Mesothelial cell of epicardium (in vitro differentiated cells): ENCODE results near the gene CAPZB. TPM values are rescaled to one million over a fixed set of nuclear protein-coding genes. Genes with fewer than 3 reads are reported as not detected.
A peak's percentile ranks its signal among the peaks of the same experiment; 100 is the strongest.

Experiments used
- DNase-seq, 2 experiments: peaks; one replicate each; pipeline ENCODE4 v3.0.0; 2021; ENCODE audit warnings: low spot score in 2 of 2; ENCODE audit not compliant: unreplicated experiment in 2 of 2
- H3K27ac Mint-ChIP-seq: 2 replicates; pipeline ENCODE4 v1.8.0; 2021; ENCODE audit warnings: mixed read lengths
- H3K27me3 Mint-ChIP-seq: 2 replicates; pipeline ENCODE4 v1.8.0; 2021; ENCODE audit warnings: low read depth, mixed read lengths
- H3K36me3 Mint-ChIP-seq: 2 replicates; pipeline ENCODE4 v1.8.0; 2021; ENCODE audit warnings: mixed read lengths
- H3K4me1 Mint-ChIP-seq: 2 replicates; pipeline ENCODE4 v1.8.0; 2021; ENCODE audit warnings: mixed read lengths
- H3K4me3 Mint-ChIP-seq: 2 replicates; pipeline ENCODE4 v1.8.0; 2021; ENCODE audit warnings: mild to moderate bottlenecking, moderate library complexity, mixed read lengths
- H3K9me3 Mint-ChIP-seq: 2 replicates; pipeline ENCODE4 v1.8.0; 2021; ENCODE audit warnings: mixed read lengths
- CTCF ChIP-seq: fragments of 200-600 bp; sonication (generic); IDR thresholded peaks from one replicate; pipeline ENCODE4 v1.5.0; 2021; ENCODE audit warnings: antibody characterized with exemption; ENCODE audit not compliant: unreplicated experiment
- total RNA-seq: library from RNA; stranded (reverse); gene quantifications from 3 replicates; pipeline ENCODE4 v1.2.1, GENCODE V29; 2021

Gene CAPZB
- total RNA-seq, 1 donor from 2014 or later = 192 TPM

- H3K4me3 Mint-ChIP-seq = no peak overlapping the region
- no peak for TF ChIP-seq CTCF
- peaks cover 12% of the 10 kb centered on the region for H3K36me3 Mint-ChIP-seq
- peaks cover 7% of the 10 kb centered on the region for H3K4me1 Mint-ChIP-seq
- H3K27me3 Mint-ChIP-seq = no peaks in the 10 kb centered on the region
- H3K27ac Mint-ChIP-seq = no peak overlapping the region
- DNase-seq = no peak
- H3K9me3 Mint-ChIP-seq = no peaks in the 10 kb centered on the region
Measured at GRCh38 chr1:19421365-19421764, 64.0 kb downstream of the CAPZB start.

- no peak for TF ChIP-seq CTCF
- H3K4me3 Mint-ChIP-seq = no peak overlapping the region
- H3K27me3 Mint-ChIP-seq = no peaks in the 10 kb centered on the region
- peaks cover 4% of the 10 kb centered on the region for H3K4me1 Mint-ChIP-seq
- DNase-seq = no peak
- peaks cover 14% of the 10 kb centered on the region for H3K36me3 Mint-ChIP-seq
- H3K27ac Mint-ChIP-seq = peak overlapping the region; percentile 45
- H3K9me3 Mint-ChIP-seq = no peaks in the 10 kb centered on the region
Measured at GRCh38 chr1:19420606-19421005, 64.7 kb downstream of the CAPZB start.

- H3K27me3 Mint-ChIP-seq = no peaks in the 10 kb centered on the region
- H3K9me3 Mint-ChIP-seq = no peaks in the 10 kb centered on the region
- no peak for DNase-seq
- H3K36me3 Mint-ChIP-seq = peaks cover 14% of the 10 kb centered on the region
- H3K4me1 Mint-ChIP-seq = peaks cover 4% of the 10 kb centered on the region
- H3K27ac Mint-ChIP-seq = no peak overlapping the region
- no peak for TF ChIP-seq CTCF
- no peak overlapping the region for H3K4me3 Mint-ChIP-seq
Measured at GRCh38 chr1:19419691-19420090, 65.6 kb downstream of the CAPZB start.

- peaks cover 4% of the 10 kb centered on the region for H3K4me1 Mint-ChIP-seq
- H3K9me3 Mint-ChIP-seq = no peaks in the 10 kb centered on the region
- no peaks in the 10 kb centered on the region for H3K27me3 Mint-ChIP-seq
- H3K36me3 Mint-ChIP-seq = peaks cover 14% of the 10 kb centered on the region
- no peak for TF ChIP-seq CTCF
- H3K4me3 Mint-ChIP-seq = no peak overlapping the region
- H3K27ac Mint-ChIP-seq = no peak overlapping the region
- no peak for DNase-seq
Measured at GRCh38 chr1:19418503-19418971, 66.8 kb downstream of the CAPZB start.

- DNase-seq = no peak
- Mint-ChIP-seq H3K4me3 (no peak overlapping the region), H3K27me3 (no peaks in the 10 kb centered on the region), H3K9me3 (no peaks in the 10 kb centered on the region), H3K36me3 (peaks cover 16% of the 10 kb centered on the region), H3K27ac (no peak overlapping the region), H3K4me1 (peaks cover 4% of the 10 kb centered on the region)
- TF ChIP-seq CTCF = no peak
Measured at GRCh38 chr1:19416921-19417470, 68.3 kb downstream of the CAPZB start.

- no peak for DNase-seq
- H3K4me1 Mint-ChIP-seq = peaks cover 4% of the 10 kb centered on the region
- no peak overlapping the region for H3K27ac Mint-ChIP-seq
- no peak for TF ChIP-seq CTCF
- H3K36me3 Mint-ChIP-seq = peaks cover 16% of the 10 kb centered on the region
- no peak overlapping the region for H3K4me3 Mint-ChIP-seq
- no peaks in the 10 kb centered on the region for H3K9me3 Mint-ChIP-seq
- no peaks in the 10 kb centered on the region for H3K27me3 Mint-ChIP-seq
Measured at GRCh38 chr1:19416145-19416544, 69.2 kb downstream of the CAPZB start.
